WI38 (cell line): ENCODE measurements around the gene PCP4L1.

Source experiments
- H3K4me3 ChIP-seq: 2 replicates; pipeline ENCODE4 v1.5.1; 2011; ENCODE audit warnings: low read depth, mild to moderate bottlenecking, control low read depth, low read length
- CTCF ChIP-seq: IDR thresholded peaks from 2 replicates; pipeline ENCODE4 v1.5.1; 2012; ENCODE audit warnings: low read depth, mild to moderate bottlenecking, control low read depth, low read length

The PCP4L1 gene

GRCh38 chr1:161299347-161299746 lies 40.8 kb downstream of the PCP4L1 start:
- no peak for TF ChIP-seq CTCF
- no peak overlapping the region for H3K4me3 ChIP-seq

GRCh38 chr1:161300478-161300877 lies 41.9 kb downstream of the PCP4L1 start:
- no peak overlapping the region for H3K4me3 ChIP-seq
- no peak for TF ChIP-seq CTCF

DNA sequence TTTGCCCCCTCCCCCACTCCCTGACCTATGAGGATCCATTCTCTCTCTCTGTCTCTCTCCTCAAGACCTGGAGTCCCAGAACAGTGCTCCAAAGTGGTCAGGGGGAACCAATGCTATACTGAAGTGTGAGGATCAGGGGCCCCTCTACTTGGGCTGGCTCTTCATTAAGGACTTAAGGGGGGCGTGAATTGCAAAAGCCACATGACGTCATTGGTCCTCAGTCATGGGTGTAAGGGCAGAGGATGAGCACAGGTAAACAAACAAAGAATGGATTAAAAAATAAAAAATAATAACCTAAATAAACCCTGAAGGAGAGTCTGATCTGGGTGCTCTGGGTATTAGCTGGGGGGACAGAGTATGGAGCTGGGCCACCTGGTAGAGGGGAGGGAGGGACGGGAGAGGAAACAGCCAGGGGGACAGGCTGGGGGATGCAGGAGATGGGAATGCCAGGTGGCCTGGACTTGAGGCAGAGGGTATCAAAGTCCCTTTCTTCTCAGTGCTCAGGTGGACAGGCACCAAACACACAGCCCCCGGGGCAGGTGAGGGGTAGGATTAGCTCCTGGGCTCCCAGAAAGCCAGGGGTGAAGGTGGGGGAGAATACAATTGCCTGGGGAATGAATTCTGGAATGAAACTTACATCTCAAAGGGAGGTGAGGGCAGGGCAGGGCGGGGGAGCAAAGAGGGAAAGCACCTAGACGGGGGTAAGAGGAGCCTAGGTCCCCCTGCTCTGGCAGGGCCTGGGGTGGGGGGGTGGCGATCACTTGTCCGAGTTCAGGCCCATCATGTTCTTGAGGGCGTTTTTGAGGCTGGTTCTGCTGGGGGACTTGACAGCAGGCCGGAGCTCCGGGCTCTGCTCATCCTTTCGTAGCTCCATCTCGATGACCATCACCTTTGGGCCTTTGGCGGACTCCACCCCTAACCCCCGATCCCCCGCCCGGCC lies 46.7 kb downstream of the PCP4L1 start:
- peak overlapping the region; percentile 43 for H3K4me3 ChIP-seq

GRCh38 chr1:161305867-161306519 lies 47.4 kb downstream of the PCP4L1 start:
- H3K4me3 ChIP-seq, result peak overlapping the region; percentile 43
- no peak for TF ChIP-seq CTCF

More for the DNA sequence above, 46.7 kb downstream of the PCP4L1 start:
- TF ChIP-seq CTCF, result no peak

GRCh38 chr1:161307230-161307768 lies 48.8 kb downstream of the PCP4L1 start:
- no peak for TF ChIP-seq CTCF
- no peak overlapping the region for H3K4me3 ChIP-seq

DNA sequence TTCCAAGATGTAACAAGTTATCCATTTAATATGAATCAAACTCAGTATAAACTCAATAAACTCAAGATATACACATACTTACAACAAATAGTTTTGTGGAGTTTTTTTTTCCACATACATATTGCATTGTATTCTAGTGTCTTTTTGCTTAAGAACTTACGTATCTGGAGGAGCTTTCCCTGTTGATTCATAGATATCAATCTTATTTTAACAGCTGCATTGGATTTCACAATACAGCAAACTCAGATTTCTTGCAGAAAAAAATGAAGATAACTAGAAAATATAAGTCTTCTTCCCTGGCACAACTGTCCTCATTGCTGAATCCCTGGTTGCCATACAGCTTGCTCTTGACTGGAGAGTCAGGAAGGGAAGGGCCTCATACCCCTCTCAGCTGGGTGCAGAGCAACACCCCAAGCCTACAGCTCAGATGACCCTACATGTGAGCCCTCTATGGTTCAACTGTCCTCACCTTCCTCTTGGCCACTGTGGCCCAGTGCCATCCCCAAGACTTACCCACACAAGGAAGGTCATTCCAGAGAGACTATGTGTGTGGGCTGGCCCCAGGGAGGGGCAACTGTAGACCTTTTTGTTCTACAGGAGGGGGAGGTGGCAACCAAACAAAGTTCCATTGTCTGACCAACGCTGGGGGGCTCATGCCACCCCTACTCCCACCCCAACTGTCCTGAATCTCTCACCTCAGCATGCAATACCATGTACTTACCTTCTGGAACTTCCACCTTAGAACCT lies 49.5 kb downstream of the PCP4L1 start:
- no peak overlapping the region for H3K4me3 ChIP-seq
- no peak for TF ChIP-seq CTCF
